ENCODE data around the gene PIGS. TPM values are rescaled to one million over a fixed set of nuclear protein-coding genes. Genes with fewer than 3 reads are reported as not detected.

Gene PIGS
- total and polyA plus RNA-seq, 2 donors (not counting 1 experiment from before 2014, with no cell fraction given): 53.7 to 68.4 TPM

- no peak overlapping the region for H3K9ac ChIP-seq (ENCODE audit: insufficient read depth, low read length)
- no peaks in the 10 kb centered on the region for H3K9me3 ChIP-seq (ENCODE audit: control insufficient read depth, insufficient read depth, low read depth, low read length)
- H2AFZ ChIP-seq (ENCODE audit: low read length): no peak overlapping the region
- no peak for DNase-seq (ENCODE audit: low read depth in 2 of 2)
- no peaks in the 10 kb centered on the region for H3K79me2 ChIP-seq (ENCODE audit: control insufficient read depth, insufficient read depth, low read length)
- H3K27ac ChIP-seq (ENCODE audit: insufficient read depth, low read length): no peak overlapping the region
- H3K4me2 ChIP-seq (ENCODE audit: extremely low read depth, insufficient read depth, low read length): no peak overlapping the region
- no peaks in the 10 kb centered on the region for H4K20me1 ChIP-seq (ENCODE audit: control insufficient read depth, extremely low read depth, insufficient read depth, low read length)
- H3K4me1 ChIP-seq (ENCODE audit: control insufficient read depth, extremely low read depth, insufficient read depth, low read length): no peaks in the 10 kb centered on the region
- no peak for TF ChIP-seq CTCF (conservative IDR thresholded peaks at IDR 0.05 in 1 of 2, IDR thresholded peaks at IDR 0.05 in 1 of 2; ENCODE audit: low read depth in 1 of 2, low read length in 2 of 2)
- H3K36me3 ChIP-seq (ENCODE audit: control insufficient read depth, insufficient read depth, low read length): peaks cover 29% of the 10 kb centered on the region
- H3K27me3 ChIP-seq (ENCODE audit: control insufficient read depth, insufficient read depth, low read length): no peaks in the 10 kb centered on the region
- no peak overlapping the region for H3K4me3 ChIP-seq (replicated peaks in 1 of 4; ENCODE audit: control extremely low read depth in 1 of 4, insufficient read depth in 1 of 4, low read depth in 3 of 4, low read length in 4 of 4)
Measured at GRCh38 chr17:28584434-28584833, 13.1 kb upstream of the PIGS start.

- no peak overlapping the region for H3K4me3 ChIP-seq (replicated peaks in 1 of 4; ENCODE audit: control extremely low read depth in 1 of 4, insufficient read depth in 1 of 4, low read depth in 3 of 4, low read length in 4 of 4)
- TF ChIP-seq CTCF (conservative IDR thresholded peaks at IDR 0.05 in 1 of 2, IDR thresholded peaks at IDR 0.05 in 1 of 2; ENCODE audit: low read depth in 1 of 2, low read length in 2 of 2): no peak
- no peak for TF ChIP-seq EZH2 (IDR thresholded peaks at IDR 0.05; ENCODE audit: low read length, missing control alignments)
- H2AFZ ChIP-seq (ENCODE audit: low read length): no peak overlapping the region
- H3K9me3 ChIP-seq (ENCODE audit: control insufficient read depth, insufficient read depth, low read depth, low read length): no peaks in the 10 kb centered on the region
- H3K27me3 ChIP-seq (ENCODE audit: control insufficient read depth, insufficient read depth, low read length): no peaks in the 10 kb centered on the region
- H3K27ac ChIP-seq (ENCODE audit: insufficient read depth, low read length): no peak overlapping the region
- no peak overlapping the region for H3K9ac ChIP-seq (ENCODE audit: insufficient read depth, low read length)
- no peaks in the 10 kb centered on the region for H3K79me2 ChIP-seq (ENCODE audit: control insufficient read depth, insufficient read depth, low read length)
- H3K36me3 ChIP-seq (ENCODE audit: control insufficient read depth, insufficient read depth, low read length): peaks cover 29% of the 10 kb centered on the region
- no peaks in the 10 kb centered on the region for H3K4me1 ChIP-seq (ENCODE audit: control insufficient read depth, extremely low read depth, insufficient read depth, low read length)
- DNase-seq (ENCODE audit: low read depth in 2 of 2): no peak
- no peaks in the 10 kb centered on the region for H4K20me1 ChIP-seq (ENCODE audit: control insufficient read depth, extremely low read depth, insufficient read depth, low read length)
- H3K4me2 ChIP-seq (ENCODE audit: extremely low read depth, insufficient read depth, low read length): no peak overlapping the region
Measured at GRCh38 chr17:28582513-28582912, 11.2 kb upstream of the PIGS start.

- Histone ChIP-seq H4K20me1 (ENCODE audit: control insufficient read depth, extremely low read depth, insufficient read depth, low read length) (no peaks in the 10 kb centered on the region), H3K9me3 (ENCODE audit: control insufficient read depth, insufficient read depth, low read depth, low read length) (no peaks in the 10 kb centered on the region), H2AFZ (ENCODE audit: low read length) (no peak overlapping the region), H3K27ac (ENCODE audit: insufficient read depth, low read length) (no peak overlapping the region), H3K4me1 (ENCODE audit: control insufficient read depth, extremely low read depth, insufficient read depth, low read length) (peaks cover 4% of the 10 kb centered on the region), H3K9ac (ENCODE audit: insufficient read depth, low read length) (no peak overlapping the region), H3K79me2 (ENCODE audit: control insufficient read depth, insufficient read depth, low read length) (no peaks in the 10 kb centered on the region), H3K4me3 (replicated peaks in 1 of 4; ENCODE audit: control extremely low read depth in 1 of 4, insufficient read depth in 1 of 4, low read depth in 3 of 4, low read length in 4 of 4) (no peak overlapping the region), H3K4me2 (ENCODE audit: extremely low read depth, insufficient read depth, low read length) (no peak overlapping the region), H3K27me3 (ENCODE audit: control insufficient read depth, insufficient read depth, low read length) (no peaks in the 10 kb centered on the region), H3K36me3 (ENCODE audit: control insufficient read depth, insufficient read depth, low read length) (peaks cover 28% of the 10 kb centered on the region)
- TF ChIP-seq CTCF (conservative IDR thresholded peaks at IDR 0.05 in 1 of 2, IDR thresholded peaks at IDR 0.05 in 1 of 2; ENCODE audit: low read depth in 1 of 2, low read length in 2 of 2) (no peak), EZH2 (IDR thresholded peaks at IDR 0.05; ENCODE audit: low read length, missing control alignments) (no peak)
- DNase-seq (ENCODE audit: low read depth in 2 of 2): no peak
Measured at GRCh38 chr17:28580959-28581358, 9.6 kb upstream of the PIGS start.
